SK-MEL-5 (cell line): Measurements from ENCODE around the gene GPM6B. TPM values are rescaled to one million over a fixed set of nuclear protein-coding genes. Genes with fewer than 3 reads are reported as not detected.
A peak's percentile ranks its signal among the peaks of the same experiment; 100 is the strongest.

Experiments
- DNase-seq: peaks from one replicate; pipeline ENCODE4 v3.0.0-alpha.2; 2016; ENCODE audit warnings: low read depth, low spot score
- in situ Hi-C: cut with HindIII; loops from 2 replicates; pipeline ENCODE4 v1.10.0; 2016; ENCODE audit warnings: low sequenced_read_pairs, high pct_unique_total_duplicates, low pct_unique_long_range_greater_than_20kb
- total RNA-seq: library from RNA; depleted of rRNA; stranded (reverse); fragments of >200 nt; shearing (Covaris generic); gene quantifications from 2 replicates; pipeline ENCODE4 v1.2.3, GENCODE V29; 2014

GPM6B gene
- total RNA-seq, 1 experiment from 2014 or later: 232 TPM

- no peak for DNase-seq
- in situ Hi-C loops: no loop called here
Measured at GRCh38 chrX:13786048-13786447, 30.8 kb downstream of the GPM6B start.

GRCh38 chrX:13780868-13781427, 35.9 kb downstream of the GPM6B start:
- in situ Hi-C loops: no loop called here
- DNase-seq: no peak

DNA sequence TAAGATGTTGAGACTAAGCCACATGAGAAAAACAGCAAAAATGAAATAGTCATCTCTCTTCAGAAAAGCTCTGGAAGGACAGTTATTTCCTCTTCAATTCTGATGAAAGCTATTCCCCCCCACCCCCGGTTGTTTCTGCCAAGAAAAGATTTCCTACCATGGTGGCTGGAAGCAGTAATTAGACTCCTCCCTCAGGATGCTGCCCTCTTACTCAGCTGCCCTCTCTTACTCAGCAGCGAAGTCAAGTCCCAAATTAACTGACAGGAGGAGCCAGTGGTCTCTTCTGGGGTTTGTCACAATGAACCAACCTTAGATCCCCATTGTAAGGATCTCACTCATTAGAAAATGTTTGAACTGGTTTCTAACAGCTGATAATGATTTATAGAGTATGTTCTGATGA, 38.0 kb downstream of the GPM6B start:
- peak; percentile 14 for DNase-seq
- in situ Hi-C loops: no loop called here

DNA sequence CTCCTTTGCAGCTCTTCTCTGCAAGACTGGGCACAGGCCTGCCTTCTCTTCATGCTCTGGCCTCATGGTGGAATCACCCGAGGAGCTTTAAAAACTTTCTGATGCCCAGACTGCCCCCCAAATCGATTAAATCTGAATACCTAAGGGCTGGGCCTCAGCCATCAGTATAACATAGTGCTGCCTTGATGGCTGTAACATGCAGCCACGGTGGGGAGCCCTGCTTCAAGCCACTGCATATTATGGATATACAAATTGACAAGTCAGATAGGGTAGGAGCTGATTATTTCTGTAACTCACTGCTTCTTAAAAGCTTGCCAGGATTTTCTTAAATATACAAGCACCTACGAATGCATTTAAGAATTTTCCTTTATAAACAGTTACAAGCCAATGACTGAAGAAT, 40.5 kb downstream of the GPM6B start:
- no peak for DNase-seq
- in situ Hi-C loops: no loop called here

DNA sequence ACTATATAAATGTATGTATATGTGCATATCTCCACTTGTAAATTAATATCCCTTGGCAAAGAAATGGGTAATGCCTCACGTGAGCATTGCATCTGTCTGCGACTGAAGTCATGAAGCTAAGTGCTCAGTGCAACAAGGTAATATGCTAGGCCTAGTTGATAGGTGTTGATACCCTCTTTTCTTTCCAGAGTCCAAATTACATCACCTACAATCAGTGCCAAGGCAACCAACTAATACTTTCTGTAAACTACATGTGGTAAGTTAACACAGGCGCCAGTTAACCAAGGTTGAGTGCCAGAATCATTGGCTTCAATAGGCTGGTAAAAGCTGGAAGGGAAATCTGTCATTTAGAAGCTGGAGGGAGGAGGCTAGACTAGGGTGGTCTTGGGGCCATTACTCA, 41.1 kb downstream of the GPM6B start:
- no peak for DNase-seq
- in situ Hi-C loops: no loop called here

DNA sequence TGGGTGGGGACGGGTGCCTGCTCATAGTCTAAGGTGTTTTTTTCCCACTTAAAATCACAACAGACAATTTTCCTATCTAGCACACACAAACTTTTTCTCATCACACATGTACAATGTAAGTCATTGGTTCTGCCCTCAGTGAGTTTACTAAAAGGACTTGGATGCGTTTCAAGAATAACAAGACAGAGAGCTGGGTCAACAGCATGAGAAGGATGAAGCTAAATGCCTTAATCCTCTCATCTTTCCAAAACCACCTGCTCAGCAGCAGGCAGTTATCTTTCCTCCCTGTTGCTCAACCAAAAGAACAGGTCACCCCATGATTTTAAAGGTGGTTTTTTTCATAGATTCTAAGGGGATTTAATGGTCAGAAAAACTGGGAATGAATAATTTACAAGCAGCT, 42.2 kb downstream of the GPM6B start:
- in situ Hi-C loops: no loop called here
- no peak for DNase-seq

GRCh38 chrX:13770013-13770535, 46.8 kb downstream of the GPM6B start:
- in situ Hi-C loops: no loop called here
- no peak for DNase-seq

DNA sequence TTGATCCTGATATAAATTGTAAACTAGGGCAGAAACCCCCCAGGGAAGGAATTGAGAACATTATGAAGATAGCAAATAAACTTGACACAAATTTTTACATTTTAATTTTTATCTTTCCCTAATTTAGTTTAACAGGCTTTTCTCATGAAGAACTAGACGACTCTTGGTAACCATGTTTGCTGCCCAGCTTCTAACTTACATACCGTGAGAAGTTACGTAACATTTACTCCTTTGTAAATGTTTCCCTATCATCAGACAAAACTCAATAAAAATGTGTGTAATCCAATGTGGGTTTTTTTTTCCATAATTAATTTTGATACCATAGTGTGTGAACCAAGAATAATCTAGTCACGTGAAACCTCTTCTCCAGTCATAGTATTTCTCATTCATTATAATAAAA, 48.0 kb downstream of the GPM6B start:
- in situ Hi-C loops: no loop called here

GRCh38 chrX:13764765-13765164, 52.1 kb downstream of the GPM6B start:
- in situ Hi-C loops: no loop called here
- DNase-seq: peak; percentile 45

More for the DNA sequence above, 48.0 kb downstream of the GPM6B start:
- DNase-seq: no peak

GRCh38 chrX:13764281-13764680, 52.6 kb downstream of the GPM6B start:
- in situ Hi-C loops: no loop called here
- no peak for DNase-seq

GRCh38 chrX:13763489-13763888, 53.4 kb downstream of the GPM6B start:
- in situ Hi-C loops: no loop called here
- no peak for DNase-seq

DNA sequence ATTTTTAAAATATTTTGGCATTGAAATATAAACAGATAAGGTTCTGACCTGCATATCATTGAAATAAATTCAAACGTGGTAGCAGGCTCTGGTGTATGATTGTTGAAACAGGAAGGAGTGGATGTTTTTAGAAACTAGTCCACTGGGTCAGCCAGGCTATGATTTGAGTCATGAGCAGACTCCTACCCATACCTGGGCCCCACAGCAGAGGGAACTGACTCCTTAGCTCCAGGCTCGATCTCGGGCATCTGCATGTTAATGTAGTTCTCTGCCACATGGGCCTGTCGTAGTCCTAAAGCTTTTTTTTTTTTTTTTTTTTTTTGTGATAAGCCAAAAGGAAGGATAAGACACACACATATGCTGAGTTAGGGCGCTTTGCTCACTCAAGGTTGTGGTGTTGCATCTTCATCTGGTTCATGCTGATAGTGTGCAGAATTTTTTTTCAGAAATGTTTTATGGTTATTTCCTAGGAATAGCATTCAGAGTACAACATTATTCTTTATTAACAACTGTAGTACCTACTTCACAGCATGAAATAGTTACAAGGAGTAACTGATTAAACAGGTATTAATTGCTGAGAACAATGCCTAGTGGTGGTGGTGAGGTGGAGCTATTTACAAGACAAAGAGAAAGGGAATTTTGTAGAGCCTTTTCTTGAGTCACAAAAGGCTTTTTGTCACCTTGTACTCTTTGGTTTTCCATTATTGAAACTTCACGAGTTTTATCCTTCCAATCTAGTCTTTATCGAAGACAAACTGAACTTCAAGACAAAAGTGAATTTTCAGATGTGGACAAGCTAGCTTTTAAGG, 55.1 kb downstream of the GPM6B start:
- in situ Hi-C loops: no loop called here
- no peak for DNase-seq

DNA sequence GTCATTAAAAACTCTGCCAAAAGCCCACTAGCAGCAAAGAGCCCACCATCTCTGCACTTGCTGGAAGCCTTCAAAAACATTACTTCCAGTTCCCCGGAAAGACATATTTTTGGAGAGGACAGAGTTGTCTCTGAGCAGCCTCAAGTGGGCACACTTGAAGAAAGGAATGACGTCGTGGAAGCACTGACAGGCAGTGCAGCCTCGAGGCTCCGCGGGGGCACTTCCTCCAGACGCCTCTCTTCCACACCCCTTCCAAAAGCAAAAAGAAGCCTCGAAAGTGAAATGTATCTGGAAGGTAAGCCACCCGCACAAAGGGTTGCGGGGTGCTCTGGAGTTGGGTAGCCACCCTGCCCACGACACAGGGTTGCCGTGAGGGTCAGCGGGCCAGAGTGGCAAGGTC, 56.5 kb downstream of the GPM6B start:
- in situ Hi-C loops: no loop called here
- no peak for DNase-seq

DNA sequence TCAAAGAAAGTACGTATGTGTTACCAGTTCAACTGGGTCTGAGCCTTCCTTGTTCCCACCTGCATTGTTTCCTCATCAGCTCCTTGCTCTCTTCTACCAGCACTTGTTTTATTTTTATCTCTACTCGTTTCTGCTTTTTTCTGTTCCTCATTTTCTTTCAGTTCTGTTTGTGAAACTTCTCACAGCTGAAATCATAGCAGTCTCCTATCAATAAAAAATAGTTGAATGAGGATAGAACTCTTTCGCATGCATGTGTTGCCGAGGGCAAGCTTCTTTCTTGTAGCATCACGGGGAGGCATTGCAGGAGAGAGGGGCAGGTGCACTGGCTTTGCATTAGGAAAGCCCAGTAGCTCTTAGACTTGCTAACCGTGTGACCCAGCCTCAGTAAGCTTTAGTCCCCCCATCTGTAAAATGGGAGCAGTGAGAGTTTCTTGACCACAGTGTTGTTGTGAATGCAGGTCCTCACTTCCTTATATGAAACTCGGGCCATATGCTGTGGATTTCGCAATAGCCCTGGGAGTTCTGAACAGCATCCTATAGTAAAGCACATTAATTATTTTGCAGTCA, 57.7 kb downstream of the GPM6B start:
- in situ Hi-C loops: no loop called here
- no peak for DNase-seq

- DNase-seq: no peak
- in situ Hi-C loops: no loop called here
Measured at GRCh38 chrX:13756381-13756780, 60.5 kb downstream of the GPM6B start.

DNA sequence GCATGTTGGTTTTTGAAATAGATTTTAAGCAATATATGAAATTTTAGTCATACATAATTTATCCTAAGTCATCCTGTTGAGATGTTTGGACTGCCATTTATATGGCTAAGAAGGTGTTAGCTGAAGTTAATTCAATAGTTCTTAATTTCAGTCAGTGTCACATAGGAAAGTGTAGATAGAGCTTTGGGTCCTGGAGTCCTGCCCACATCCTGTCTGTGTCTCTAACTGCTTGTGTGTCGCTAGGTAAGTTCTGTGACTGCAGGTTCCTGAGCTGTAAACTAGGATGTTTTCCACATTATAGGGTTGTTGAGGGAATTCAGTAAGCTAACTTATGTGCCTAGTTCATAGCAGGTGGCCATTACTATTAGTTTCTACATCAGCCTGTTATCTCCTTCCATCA, 61.6 kb downstream of the GPM6B start:
- in situ Hi-C loops: no loop called here
- DNase-seq: no peak

GRCh38 chrX:13754765-13755164, 62.1 kb downstream of the GPM6B start:
- in situ Hi-C loops: no loop called here
- DNase-seq: no peak

- no peak for DNase-seq
- in situ Hi-C loops: no loop called here
Measured at GRCh38 chrX:13752646-13753045, 64.2 kb downstream of the GPM6B start.

DNA sequence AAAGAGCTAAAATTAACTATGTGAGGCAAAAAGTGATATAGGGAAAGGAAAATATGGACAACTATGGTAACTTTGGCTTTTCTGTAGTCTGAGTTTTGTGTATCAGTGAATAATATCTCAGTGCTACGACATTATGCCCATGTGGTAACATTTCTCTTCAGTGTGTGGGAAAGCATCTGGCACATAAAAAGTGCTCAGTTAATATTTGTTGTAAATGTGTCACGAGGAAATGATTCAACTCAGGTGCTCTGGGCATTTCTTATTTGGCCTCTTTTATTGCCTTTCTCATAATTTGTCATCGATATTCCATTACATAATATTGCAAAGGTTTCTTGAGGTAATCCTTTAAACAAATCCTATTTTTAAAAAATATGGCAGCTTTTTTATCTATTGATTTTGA, 64.8 kb downstream of the GPM6B start:
- in situ Hi-C loops: no loop called here
- DNase-seq: no peak
